WTC11 (cell line): Measurements from ENCODE around the gene ARMC2. TPM values are rescaled to one million over a fixed set of nuclear protein-coding genes. Genes with fewer than 3 reads are reported as not detected.

Experiments used
- AFF4 ChIP-seq: sonication (generic); formaldehyde crosslinking; IDR thresholded peaks from 2 replicates; pipeline ENCODE4 v1.8.1; 2023; ENCODE audit warnings: mild to moderate bottlenecking, missing genetic modification reagents, borderline replicate concordance
- ATF6 ChIP-seq: sonication (generic); formaldehyde crosslinking; IDR thresholded peaks from 2 replicates; pipeline ENCODE4 v1.8.1; 2023; ENCODE audit warnings: mild to moderate bottlenecking, missing genetic modification reagents
- CBFB ChIP-seq: sonication (generic); formaldehyde crosslinking; IDR thresholded peaks from 2 replicates; pipeline ENCODE4 v1.8.1; 2022; ENCODE audit warnings: mild to moderate bottlenecking, low read depth, missing genetic modification reagents
- ELF4 ChIP-seq: sonication (generic); formaldehyde crosslinking; IDR thresholded peaks from 2 replicates; pipeline ENCODE4 v1.8.1; 2022; ENCODE audit warnings: low read depth, mild to moderate bottlenecking, moderate library complexity, missing genetic modification reagents
- ESRRA ChIP-seq: sonication (generic); formaldehyde crosslinking; IDR thresholded peaks from 2 replicates; pipeline ENCODE4 v1.8.1; 2022; ENCODE audit warnings: mild to moderate bottlenecking, missing genetic modification reagents, borderline replicate concordance
- FOXP1 ChIP-seq: sonication (generic); formaldehyde crosslinking; IDR thresholded peaks from 2 replicates; pipeline ENCODE4 v1.8.0; 2022; ENCODE audit warnings: missing genetic modification reagents, mild to moderate bottlenecking, moderate library complexity, borderline replicate concordance
- GTF2I ChIP-seq: fragments of 250-450 bp; sonication (Bioruptor Pico); conservative IDR thresholded peaks from 2 replicates; pipeline ENCODE4 v1.4.0; 2021; ENCODE audit warnings: mild to moderate bottlenecking
- JUN ChIP-seq: sonication (generic); formaldehyde crosslinking; IDR thresholded peaks from 2 replicates; pipeline ENCODE4 v1.8.0; 2023; ENCODE audit warnings: mild to moderate bottlenecking, missing genetic modification reagents
- NFATC4 ChIP-seq: fragments of 250-450 bp; sonication (Bioruptor Pico); IDR thresholded peaks from 2 replicates; pipeline ENCODE4 v1.9.0; 2021; ENCODE audit warnings: mild to moderate bottlenecking
- OVOL2 ChIP-seq: fragments of 250-450 bp; sonication (Bioruptor Pico); IDR thresholded peaks from 2 replicates; pipeline ENCODE4 v1.9.0; 2021; ENCODE audit warnings: mild to moderate bottlenecking, borderline replicate concordance
- PRDM15 ChIP-seq: sonication (generic); formaldehyde crosslinking; IDR thresholded peaks from 2 replicates; pipeline ENCODE4 v1.8.0; 2022; ENCODE audit warnings: missing genetic modification reagents
- RELA ChIP-seq: sonication (generic); formaldehyde crosslinking; IDR thresholded peaks from 2 replicates; pipeline ENCODE4 v1.8.1; 2022; ENCODE audit warnings: missing genetic modification reagents, mild to moderate bottlenecking, borderline replicate concordance
- RORB ChIP-seq: fragments of 250-450 bp; sonication (Bioruptor Pico); IDR thresholded peaks from 2 replicates; pipeline ENCODE4 v1.9.0; 2021; ENCODE audit warnings: mild to moderate bottlenecking
- SOX15 ChIP-seq: fragments of 250-450 bp; sonication (Bioruptor Pico); IDR thresholded peaks from 2 replicates; pipeline ENCODE4 v1.9.0; 2021; ENCODE audit warnings: mild to moderate bottlenecking
- ZNF425 ChIP-seq: fragments of 250-450 bp; sonication (Bioruptor Pico); conservative IDR thresholded peaks from 2 replicates; pipeline ENCODE4 v1.9.0; 2021; ENCODE audit warnings: mild to moderate bottlenecking
- ZNF532 ChIP-seq: fragments of 250-450 bp; sonication (Bioruptor Pico); IDR thresholded peaks from 2 replicates; pipeline ENCODE4 v1.9.0; 2021; ENCODE audit warnings: mild to moderate bottlenecking, borderline replicate concordance
- ZSCAN18 ChIP-seq: fragments of 250-450 bp; sonication (Bioruptor Pico); IDR thresholded peaks from 2 replicates; pipeline ENCODE4 v2.1.2; 2022; ENCODE audit warnings: mild to moderate bottlenecking, moderate library complexity
- total RNA-seq: library from RNA; stranded (reverse); gene quantifications from 3 replicates; pipeline ENCODE4 v1.2.3, GENCODE V29; 2021

Gene ARMC2
- total RNA-seq, 1 experiment from 2014 or later: 5.2 TPM

GRCh38 chr6:108983151-108983550 is 134.9 kb downstream of the ARMC2 start (continued):
- TF ChIP-seq AFF4 (no peak), PRDM15 (CRISPR knock-in tag) (no peak), RORB (CRISPR knock-in tag) (no peak), CBFB (CRISPR knock-in tag) (no peak), RELA (CRISPR knock-in tag) (no peak), ELF4 (CRISPR knock-in tag) (no peak), SOX15 (CRISPR knock-in tag) (no peak), ZNF532 (CRISPR knock-in tag) (no peak), FOXP1 (no peak), OVOL2 (CRISPR knock-in tag) (no peak), ZSCAN18 (CRISPR knock-in tag) (no peak), NFATC4 (CRISPR knock-in tag) (no peak), GTF2I (CRISPR knock-in tag) (no peak), JUN (CRISPR knock-in tag) (no peak), ESRRA (no peak), ZNF425 (no peak), ATF6 (CRISPR knock-in tag) (no peak)
- TF ChIP-seq, all 79 proteins: peak for 0
